KMS-11 (cell line): Measurements from ENCODE around the gene TEX14.
"Not testable (repeated sequence)": the region's sequence is repeated elsewhere in the genome, so short reads cannot be mapped to it uniquely, and the experiment has no call there.

Experiments
- H2AFZ ChIP-seq: fragments of 200-600 bp; sonication (generic); 2 replicates; pipeline ENCODE4 v1.6.1; 2016; ENCODE audit warnings: antibody characterized with exemption, mixed run types, low read depth
- H3K27ac ChIP-seq: fragments of 200-600 bp; sonication (generic); 2 replicates; pipeline ENCODE4 v1.6.1; 2016; ENCODE audit warnings: mild to moderate bottlenecking, mixed run types
- H3K27me3 ChIP-seq: fragments of 200-600 bp; sonication (generic); 2 replicates; pipeline ENCODE4 v1.6.1; 2017; ENCODE audit warnings: mild to moderate bottlenecking, low read depth, mixed run types, moderate library complexity; ENCODE audit not compliant: insufficient read depth
- H3K36me3 ChIP-seq: fragments of 200-600 bp; sonication (generic); 2 replicates; pipeline ENCODE4 v1.6.1; 2017; ENCODE audit warnings: mild to moderate bottlenecking, mixed run types; ENCODE audit not compliant: insufficient read depth
- H3K4me1 ChIP-seq: fragments of 200-600 bp; sonication (generic); 2 replicates; pipeline ENCODE4 v1.6.1; 2016; ENCODE audit warnings: mild to moderate bottlenecking, low read depth, mixed run types; ENCODE audit not compliant: poor library complexity, severe bottlenecking
- H3K4me2 ChIP-seq: fragments of 200-600 bp; sonication (generic); 2 replicates; pipeline ENCODE4 v1.7.0; 2016; ENCODE audit warnings: mild to moderate bottlenecking, mixed run types
- H3K4me3 ChIP-seq: fragments of 200-600 bp; sonication (generic); IDR thresholded peaks from 2 replicates; pipeline ENCODE4 v1.6.1; 2017; ENCODE audit warnings: low read depth, low read length, mixed read lengths; ENCODE audit not compliant: insufficient read depth
- H3K79me2 ChIP-seq: fragments of 200-600 bp; sonication (generic); 2 replicates; pipeline ENCODE4 v1.6.1; 2016; ENCODE audit warnings: low read depth, mixed run types; ENCODE audit not compliant: insufficient read depth
- H3K9ac ChIP-seq: fragments of 200-600 bp; sonication (generic); 2 replicates; pipeline ENCODE4 v1.6.1; 2016; ENCODE audit warnings: mild to moderate bottlenecking, mixed run types
- H4K20me1 ChIP-seq: fragments of 200-600 bp; sonication (generic); 2 replicates; pipeline ENCODE4 v1.6.1; 2016; ENCODE audit warnings: mild to moderate bottlenecking, mixed run types; ENCODE audit not compliant: insufficient read depth
- TF ChIP-seq, protein P1 (sequence below): fragments of 200-600 bp; sonication (generic); conservative IDR thresholded peaks from 2 replicates; pipeline ENCODE4 v1.6.1; 2017; ENCODE audit warnings: low read depth, mild to moderate bottlenecking, antibody characterized with exemption, low read length, moderate library complexity, mixed read lengths

Gene TEX14

DNA sequence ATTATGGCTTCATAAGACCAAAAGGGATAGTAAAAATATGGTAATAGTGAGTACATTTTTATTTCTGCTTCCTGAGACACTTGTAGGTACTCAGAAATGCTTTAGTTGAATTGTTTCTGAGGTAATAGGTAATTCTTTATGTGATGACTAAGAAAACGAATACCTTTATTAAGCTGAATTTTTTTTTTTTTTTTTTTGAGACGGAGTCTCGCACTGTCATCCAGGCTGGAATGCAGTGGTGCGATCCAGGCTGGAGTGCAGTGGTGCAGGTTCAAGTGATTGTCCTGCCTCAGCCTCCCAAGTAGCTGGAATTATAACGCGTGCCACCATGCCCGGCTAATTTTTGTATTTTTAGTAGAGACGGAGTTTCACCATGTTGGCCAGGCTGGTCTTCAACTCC is 2.5 kb upstream of the TEX14 start:
- no peaks in the 10 kb centered on the region for H3K27me3 ChIP-seq
- no peaks in the 10 kb centered on the region for H3K36me3 ChIP-seq
- TF ChIP-seq, protein P1, sequence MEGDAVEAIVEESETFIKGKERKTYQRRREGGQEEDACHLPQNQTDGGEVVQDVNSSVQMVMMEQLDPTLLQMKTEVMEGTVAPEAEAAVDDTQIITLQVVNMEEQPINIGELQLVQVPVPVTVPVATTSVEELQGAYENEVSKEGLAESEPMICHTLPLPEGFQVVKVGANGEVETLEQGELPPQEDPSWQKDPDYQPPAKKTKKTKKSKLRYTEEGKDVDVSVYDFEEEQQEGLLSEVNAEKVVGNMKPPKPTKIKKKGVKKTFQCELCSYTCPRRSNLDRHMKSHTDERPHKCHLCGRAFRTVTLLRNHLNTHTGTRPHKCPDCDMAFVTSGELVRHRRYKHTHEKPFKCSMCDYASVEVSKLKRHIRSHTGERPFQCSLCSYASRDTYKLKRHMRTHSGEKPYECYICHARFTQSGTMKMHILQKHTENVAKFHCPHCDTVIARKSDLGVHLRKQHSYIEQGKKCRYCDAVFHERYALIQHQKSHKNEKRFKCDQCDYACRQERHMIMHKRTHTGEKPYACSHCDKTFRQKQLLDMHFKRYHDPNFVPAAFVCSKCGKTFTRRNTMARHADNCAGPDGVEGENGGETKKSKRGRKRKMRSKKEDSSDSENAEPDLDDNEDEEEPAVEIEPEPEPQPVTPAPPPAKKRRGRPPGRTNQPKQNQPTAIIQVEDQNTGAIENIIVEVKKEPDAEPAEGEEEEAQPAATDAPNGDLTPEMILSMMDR, result no peak
- no peak overlapping the region for H2AFZ ChIP-seq
- H3K4me3 ChIP-seq, result no peak overlapping the region
- H3K79me2 ChIP-seq, result peaks cover 31% of the 10 kb centered on the region
- H3K4me1 ChIP-seq, result peaks cover 34% of the 10 kb centered on the region
- H3K27ac ChIP-seq, result no peak overlapping the region
- peak overlapping the region; percentile 84 for H3K4me2 ChIP-seq
- no peak overlapping the region for H3K9ac ChIP-seq
- H4K20me1 ChIP-seq, result no peaks in the 10 kb centered on the region

DNA sequence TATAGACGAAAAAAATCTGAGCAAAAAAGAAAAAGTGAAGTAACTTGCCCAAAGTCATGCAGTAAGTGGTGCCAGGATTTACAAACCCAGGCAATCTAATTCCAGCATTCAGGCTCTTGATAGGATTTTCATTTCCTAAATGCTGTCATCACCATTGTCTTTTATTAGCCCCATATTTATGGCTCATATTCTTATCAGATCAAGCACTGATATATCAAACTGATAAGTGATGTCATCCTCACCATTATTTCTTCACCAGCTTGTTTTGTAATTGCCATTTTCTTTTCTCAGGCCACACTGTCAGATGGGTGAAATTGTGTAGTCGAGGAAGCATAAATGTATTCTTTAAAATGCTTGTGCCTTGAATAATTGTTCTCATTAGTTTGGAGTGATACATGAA is 1.9 kb upstream of the TEX14 start:
- peaks cover 31% of the 10 kb centered on the region for H3K79me2 ChIP-seq
- H3K4me2 ChIP-seq, result peak overlapping the region; percentile 84
- no peaks in the 10 kb centered on the region for H4K20me1 ChIP-seq
- no peaks in the 10 kb centered on the region for H3K27me3 ChIP-seq
- no peaks in the 10 kb centered on the region for H3K36me3 ChIP-seq
- peak overlapping the region; percentile 84; the same call in 1 of the 2 replicates for H3K9ac ChIP-seq
- no peak overlapping the region for H3K4me3 ChIP-seq
- H3K27ac ChIP-seq, result no peak overlapping the region
- no peak overlapping the region for H2AFZ ChIP-seq
- TF ChIP-seq, protein P1, result no peak
- H3K4me1 ChIP-seq, result peaks cover 34% of the 10 kb centered on the region

DNA sequence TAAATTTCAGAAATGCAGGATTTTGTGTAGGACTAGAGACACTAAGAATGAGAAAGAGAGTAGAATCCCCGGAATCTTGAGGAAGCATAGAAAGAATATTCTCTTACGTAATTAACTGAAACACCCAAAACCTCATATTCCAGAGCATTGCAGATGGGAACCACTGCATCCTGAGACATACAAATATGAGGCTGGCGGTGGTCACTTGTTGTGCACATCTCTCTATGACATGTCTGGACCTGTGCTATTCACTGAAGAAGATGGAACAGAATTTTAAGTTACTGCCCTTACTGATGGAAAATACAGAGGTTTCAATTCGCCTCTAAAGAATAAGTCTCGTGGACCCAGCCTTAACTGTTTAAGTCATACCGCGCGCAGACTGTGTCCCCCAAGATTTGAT is 1.4 kb upstream of the TEX14 start:
- no peaks in the 10 kb centered on the region for H3K36me3 ChIP-seq
- H3K4me3 ChIP-seq, result peak overlapping the region; percentile 83
- H4K20me1 ChIP-seq, result no peaks in the 10 kb centered on the region
- H3K9ac ChIP-seq, result peak overlapping the region; percentile 84
- H3K4me2 ChIP-seq, result peak overlapping the region; percentile 84
- peak overlapping the region; percentile 74 for H3K27ac ChIP-seq
- H3K79me2 ChIP-seq, result peaks cover 31% of the 10 kb centered on the region
- peak overlapping the region; percentile 100 for H2AFZ ChIP-seq
- peaks cover 34% of the 10 kb centered on the region for H3K4me1 ChIP-seq
- TF ChIP-seq, protein P1, result no peak
- no peaks in the 10 kb centered on the region for H3K27me3 ChIP-seq

DNA sequence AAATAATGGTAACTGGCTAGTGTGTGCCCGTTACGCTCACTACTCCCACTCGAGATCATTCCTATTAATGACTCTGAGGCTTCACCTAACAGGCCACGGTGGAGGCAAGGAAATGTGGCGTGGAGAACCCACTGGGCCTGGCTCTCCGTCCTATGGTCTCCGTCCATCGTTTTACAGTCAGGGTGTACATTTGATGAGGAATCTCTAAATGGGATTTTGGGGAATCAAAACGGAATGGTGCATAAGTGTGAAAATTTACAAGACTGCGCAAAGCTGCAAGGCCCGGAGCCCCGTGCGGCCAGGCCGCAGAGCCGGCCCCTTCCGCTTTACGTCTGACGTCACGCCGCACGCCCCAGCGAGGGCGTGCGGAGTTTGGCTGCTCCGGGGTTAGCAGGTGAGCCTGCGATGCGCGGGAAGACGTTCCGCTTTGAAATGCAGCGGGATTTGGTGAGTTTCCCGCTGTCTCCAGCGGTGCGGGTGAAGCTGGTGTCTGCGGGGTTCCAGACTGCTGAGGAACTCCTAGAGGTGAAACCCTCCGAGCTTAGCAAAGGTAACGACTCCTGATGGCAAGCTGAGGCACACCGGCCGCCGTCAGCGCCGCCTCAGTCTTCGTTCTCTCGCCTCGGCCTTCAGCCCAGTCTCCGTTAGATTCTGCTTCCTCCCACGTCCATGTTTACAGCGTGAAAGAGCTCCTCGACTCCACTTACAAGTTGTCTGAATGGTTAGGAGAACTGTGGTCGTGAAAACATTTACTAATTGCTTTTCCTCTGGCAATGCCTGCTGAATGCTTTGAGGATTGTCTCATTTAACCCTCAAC is 602 bp upstream of the TEX14 start, which contains the start of gene RAD51C:
TSS of gene RAD51C (plus strand) at position 364 of the 817 bp plus-strand sequence. CDS start at position 406, 42 bp downstream.
- Histone ChIP-seq H3K27me3 (no peaks in the 10 kb centered on the region), H3K9ac (peak within 1 kb of the TSS; percentile 84), H3K4me2 (peak within 1 kb of the TSS; percentile 84), H3K79me2 (peaks cover 31% of the 10 kb centered on the region), H4K20me1 (no peaks in the 10 kb centered on the region), H3K4me1 (peaks cover 34% of the 10 kb centered on the region), H3K27ac (peak within 1 kb of the TSS; percentile 74), H3K36me3 (no peaks in the 10 kb centered on the region), H2AFZ (peak within 1 kb of the TSS; percentile 100), H3K4me3 (peak within 1 kb of the TSS; percentile 83)
- TF ChIP-seq, protein P1, result no peak

DNA sequence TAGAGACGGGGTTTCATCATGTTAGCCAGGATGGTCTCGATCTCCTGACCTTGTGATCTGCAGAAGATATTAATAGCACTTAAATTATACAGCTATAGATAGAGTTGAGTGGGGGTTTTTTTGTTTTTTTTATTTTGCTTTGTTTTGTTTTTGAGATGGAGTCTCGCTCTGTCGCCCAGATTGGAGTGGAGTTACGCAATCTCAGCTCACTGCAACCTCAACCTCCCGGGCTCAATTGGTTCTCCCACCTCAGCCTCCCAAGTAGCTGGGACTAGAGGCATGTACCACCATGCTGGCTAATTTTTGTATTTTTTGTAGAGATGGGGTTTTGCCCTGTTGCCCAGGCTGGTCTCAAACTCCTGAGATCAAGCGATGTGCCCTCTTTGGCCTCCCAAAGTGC is 1.8 kb downstream of the TEX14 start:
- H3K4me2 ChIP-seq, H3K36me3 ChIP-seq, H3K27ac ChIP-seq, H3K27me3 ChIP-seq, H2AFZ ChIP-seq, H3K9ac ChIP-seq, H3K4me3 ChIP-seq, H4K20me1 ChIP-seq: not testable (repeated sequence)
- Histone ChIP-seq H3K4me1 (peaks cover 22% of the 10 kb centered on the region), H3K79me2 (peaks cover 24% of the 10 kb centered on the region)
